H9 (cell line): ENCODE results near the gene HSPE1. TPM values are rescaled to one million over a fixed set of nuclear protein-coding genes. Genes with fewer than 3 reads are reported as not detected.

Experiments
- DNase-seq: peaks from one replicate; pipeline ENCODE4 v3.0.0-alpha.2; 2017
- H2AFZ ChIP-seq: one replicate; pipeline ENCODE4 v1.6.1; 2013; ENCODE audit warnings: mild to moderate bottlenecking, low read length, control low read depth, moderate library complexity
- H2AK5ac ChIP-seq: 2 replicates; pipeline ENCODE4 v1.6.1; 2013; ENCODE audit warnings: low read length, control low read depth, mixed read lengths; ENCODE audit not compliant: insufficient read length
- H2BK120ac ChIP-seq: one replicate; pipeline ENCODE4 v1.6.1; 2013; ENCODE audit warnings: low read depth, mild to moderate bottlenecking, low read length, control low read depth, inconsistent platforms; ENCODE audit not compliant: poor library complexity, severe bottlenecking
- H2BK12ac ChIP-seq: 2 replicates; pipeline ENCODE4 v1.6.1; 2013; ENCODE audit warnings: low read length, control low read depth, mixed read lengths, low read depth; ENCODE audit not compliant: insufficient read length
- H2BK15ac ChIP-seq: 2 replicates; pipeline ENCODE4 v1.6.1; 2013; ENCODE audit warnings: low read depth, low read length, control low read depth
- H2BK20ac ChIP-seq: one replicate; pipeline ENCODE4 v1.6.1; 2013; ENCODE audit warnings: low read depth, mild to moderate bottlenecking, low read length, control low read depth, inconsistent platforms; ENCODE audit not compliant: poor library complexity, severe bottlenecking
- H2BK5ac ChIP-seq: 2 replicates; pipeline ENCODE4 v1.6.1; 2013; ENCODE audit warnings: low read length, control low read depth, mixed read lengths; ENCODE audit not compliant: insufficient read length
- H3K14ac ChIP-seq: 2 replicates; pipeline ENCODE4 v1.6.1; 2013; ENCODE audit warnings: low read length, control low read depth; ENCODE audit not compliant: insufficient read depth
- H3K18ac ChIP-seq: 2 replicates; pipeline ENCODE4 v1.6.1; 2013; ENCODE audit warnings: low read depth, mild to moderate bottlenecking, mixed read lengths, low read length, control low read depth; ENCODE audit not compliant: insufficient read length
- H3K23ac ChIP-seq: 2 replicates; pipeline ENCODE4 v1.6.1; 2013; ENCODE audit warnings: low read length, control low read depth, mixed read lengths, low read depth; ENCODE audit not compliant: insufficient read length
- H3K23me2 ChIP-seq: 2 replicates; pipeline ENCODE4 v1.6.1; 2013; ENCODE audit warnings: low read depth, mild to moderate bottlenecking, mixed read lengths, low read length, control low read depth; ENCODE audit not compliant: insufficient read length, poor library complexity, severe bottlenecking
- H3K27ac ChIP-seq: 2 replicates; pipeline ENCODE4 v1.5.1; 2013; ENCODE audit warnings: low read length, control low read depth, mixed read lengths, low read depth; ENCODE audit not compliant: insufficient read length
- H3K27me3 ChIP-seq: 2 replicates; pipeline ENCODE4 v1.6.1; 2013; ENCODE audit warnings: low read length, control low read depth, inconsistent platforms; ENCODE audit not compliant: insufficient read depth
- H3K4ac ChIP-seq: 2 replicates; pipeline ENCODE4 v1.6.1; 2013; ENCODE audit warnings: low read depth, mild to moderate bottlenecking, control low read depth, inconsistent platforms, low read length, moderate library complexity
- H3K4me1 ChIP-seq: 2 replicates; pipeline ENCODE4 v1.6.1; 2013; ENCODE audit warnings: low read length, control low read depth, inconsistent platforms; ENCODE audit not compliant: insufficient read depth
- H3K4me2 ChIP-seq: 2 replicates; pipeline ENCODE4 v1.6.1; 2013; ENCODE audit warnings: low read length, control low read depth, mixed read lengths; ENCODE audit not compliant: insufficient read length, insufficient read depth
- H3K56ac ChIP-seq: 2 replicates; pipeline ENCODE4 v1.6.1; 2013; ENCODE audit warnings: low read depth, mild to moderate bottlenecking, mixed read lengths, low read length, control low read depth; ENCODE audit not compliant: insufficient read length
- H3K79me1 ChIP-seq: 2 replicates; pipeline ENCODE4 v1.6.1; 2013; ENCODE audit warnings: low read depth, mild to moderate bottlenecking, moderate library complexity, low read length, control low read depth, inconsistent platforms; ENCODE audit not compliant: insufficient read depth, poor library complexity, severe bottlenecking
- H3K79me2 ChIP-seq: 2 replicates; pipeline ENCODE4 v1.6.1; 2013; ENCODE audit warnings: low read length, control low read depth, inconsistent platforms; ENCODE audit not compliant: insufficient read depth
- H3K9ac ChIP-seq: 2 replicates; pipeline ENCODE4 v1.6.1; 2013; ENCODE audit warnings: low read length, control low read depth, mixed read lengths; ENCODE audit not compliant: insufficient read length; ENCODE audit errors: extremely low read depth
- H3K9me3 ChIP-seq: one replicate; pipeline ENCODE4 v1.6.1; 2013; ENCODE audit warnings: low read depth, low read length, inconsistent platforms; ENCODE audit not compliant: control insufficient read depth
- H3T11ph ChIP-seq: one replicate; pipeline ENCODE4 v1.6.1; 2013; ENCODE audit warnings: mild to moderate bottlenecking, low read length, control low read depth, inconsistent platforms
- H4K20me1 ChIP-seq: one replicate; pipeline ENCODE4 v1.6.1; 2013; ENCODE audit not compliant: control insufficient read depth, insufficient read length, insufficient read depth
- H4K5ac ChIP-seq: 2 replicates; pipeline ENCODE4 v1.6.1; 2013; ENCODE audit warnings: low read depth, mild to moderate bottlenecking, mixed read lengths, low read length, control low read depth; ENCODE audit not compliant: insufficient read length
- H4K8ac ChIP-seq: replicated peaks from 2 replicates; pipeline ENCODE4 v1.6.1; 2013; ENCODE audit warnings: low read length, control low read depth, mixed read lengths, low read depth; ENCODE audit not compliant: insufficient read length
- H4K91ac ChIP-seq: 2 replicates; pipeline ENCODE4 v1.6.1; 2013; ENCODE audit warnings: low read depth, mild to moderate bottlenecking, moderate library complexity, mixed read lengths, low read length, control low read depth; ENCODE audit not compliant: insufficient read length
- H3K27ac Mint-ChIP-seq, 3 experiments: 2 replicates in 2 of 3; 3 replicates in 1 of 3; pipeline ENCODE4 v1.8.0; 2020 to 2021; ENCODE audit warnings: mixed read lengths in 3 of 3, mild to moderate bottlenecking in 1 of 3, moderate library complexity in 1 of 3
- H3K27me3 Mint-ChIP-seq: 2 replicates; pipeline ENCODE4 v1.8.0; 2021; ENCODE audit warnings: low read depth, mild to moderate bottlenecking, moderate library complexity, mixed read lengths
- H3K36me3 Mint-ChIP-seq, 3 experiments: 2 replicates in 2 of 3; 3 replicates in 1 of 3; pipeline ENCODE4 v1.8.0; 2020 to 2021; ENCODE audit warnings: low read depth in 3 of 3, mixed read lengths in 3 of 3; ENCODE audit not compliant: insufficient read depth in 1 of 3
- H3K4me1 Mint-ChIP-seq, 2 experiments: 2 replicates each; pipeline ENCODE4 v1.8.0; 2020; ENCODE audit warnings: mixed read lengths in 2 of 2
- H3K4me3 Mint-ChIP-seq, 2 experiments: 2 replicates in 1 of 2; 3 replicates in 1 of 2; pipeline ENCODE4 v1.8.0; 2020 to 2021; ENCODE audit warnings: mild to moderate bottlenecking in 2 of 2, mixed read lengths in 2 of 2, moderate library complexity in 1 of 2
- H3K9me3 Mint-ChIP-seq, 2 experiments: 2 replicates in 1 of 2; 3 replicates in 1 of 2; pipeline ENCODE4 v1.8.0; 2020; ENCODE audit warnings: mild to moderate bottlenecking in 2 of 2, mixed read lengths in 2 of 2, moderate library complexity in 1 of 2
- WGBS: extraction: QIAGEN DNeasy Blood & Tissue Kit; methylation state at CpG from one replicate; pipeline ENCODE4 v1.1.7; 2013; ENCODE audit warnings: missing lambda C conversion rate, low lambda C conversion rate, mixed read lengths; ENCODE audit not compliant: insufficient read length; ENCODE audit errors: extremely low coverage; 5-methylcytosine and 5-hydroxymethylcytosine counted together
- total RNA-seq: library from RNA; stranded (reverse); gene quantifications from 2 replicates; pipeline ENCODE4 v1.2.1, GENCODE V29; 2021
- TF ChIP-seq, protein P1 (sequence below): fragments of 200-600 bp; sonication (generic); conservative IDR thresholded peaks from 3 replicates; pipeline ENCODE4 v1.8.0; 2021; ENCODE audit warnings: antibody characterized with exemption, mild to moderate bottlenecking

The HSPE1 gene
- total RNA-seq, 1 experiment from 2014 or later = 347 TPM

DNA sequence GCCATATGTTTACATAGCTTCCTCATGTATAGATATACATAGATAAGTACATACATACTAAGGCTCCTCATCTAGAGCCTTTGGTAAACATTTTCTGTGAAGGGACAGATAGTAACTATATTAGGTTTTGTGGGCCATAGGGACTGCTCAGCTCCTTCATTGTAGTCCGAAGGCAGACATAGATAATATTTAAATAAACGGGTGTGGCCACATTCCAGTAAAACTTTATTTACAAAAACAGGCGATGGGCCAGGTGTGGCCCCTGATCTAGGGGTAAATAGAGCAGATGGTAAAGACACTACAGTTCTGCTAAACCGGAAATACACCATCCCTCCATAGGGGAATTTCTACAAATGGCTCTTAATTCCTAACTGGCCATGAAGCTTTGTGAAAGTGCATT is 39.5 kb upstream of the HSPE1 start:
- H3K79me2 ChIP-seq = peaks cover 11% of the 10 kb centered on the region; the same call in 1 of the 2 replicates
- no peak overlapping the region for H2BK12ac ChIP-seq

More for the DNA sequence above, 39.5 kb upstream of the HSPE1 start:
- H3K79me1 ChIP-seq = peaks cover 4% of the 10 kb centered on the region
- Mint-ChIP-seq H3K9me3 (peaks cover 0 to 3% of the 10 kb centered on the region in 2 experiments; a peak in 1 of 5 replicates), H3K27ac (no peak overlapping the region), H3K27me3 (no peaks in the 10 kb centered on the region), H3K4me1 (no peaks in the 10 kb centered on the region), H3K36me3 (peaks cover 7 to 30% (median 15%) of the 10 kb centered on the region in 3 experiments; a peak in 6 of 7 replicates), H3K4me3 (no peak overlapping the region)
- no peak overlapping the region for H2BK15ac ChIP-seq
- no peak overlapping the region for H3K56ac ChIP-seq
- H3K4ac ChIP-seq = no peak overlapping the region
- H4K8ac ChIP-seq = no peak overlapping the region
- no peak for DNase-seq
- H3K23me2 ChIP-seq = no peaks in the 10 kb centered on the region
- no peak overlapping the region for H3T11ph ChIP-seq
- H4K20me1 ChIP-seq = no peaks in the 10 kb centered on the region
- no peak overlapping the region for H2BK20ac ChIP-seq
- no peak overlapping the region for H2BK120ac ChIP-seq
- H3K9ac ChIP-seq = no peak overlapping the region
- H3K27ac ChIP-seq = no peak overlapping the region
- no peak overlapping the region for H3K14ac ChIP-seq
- TF ChIP-seq, protein P1, sequence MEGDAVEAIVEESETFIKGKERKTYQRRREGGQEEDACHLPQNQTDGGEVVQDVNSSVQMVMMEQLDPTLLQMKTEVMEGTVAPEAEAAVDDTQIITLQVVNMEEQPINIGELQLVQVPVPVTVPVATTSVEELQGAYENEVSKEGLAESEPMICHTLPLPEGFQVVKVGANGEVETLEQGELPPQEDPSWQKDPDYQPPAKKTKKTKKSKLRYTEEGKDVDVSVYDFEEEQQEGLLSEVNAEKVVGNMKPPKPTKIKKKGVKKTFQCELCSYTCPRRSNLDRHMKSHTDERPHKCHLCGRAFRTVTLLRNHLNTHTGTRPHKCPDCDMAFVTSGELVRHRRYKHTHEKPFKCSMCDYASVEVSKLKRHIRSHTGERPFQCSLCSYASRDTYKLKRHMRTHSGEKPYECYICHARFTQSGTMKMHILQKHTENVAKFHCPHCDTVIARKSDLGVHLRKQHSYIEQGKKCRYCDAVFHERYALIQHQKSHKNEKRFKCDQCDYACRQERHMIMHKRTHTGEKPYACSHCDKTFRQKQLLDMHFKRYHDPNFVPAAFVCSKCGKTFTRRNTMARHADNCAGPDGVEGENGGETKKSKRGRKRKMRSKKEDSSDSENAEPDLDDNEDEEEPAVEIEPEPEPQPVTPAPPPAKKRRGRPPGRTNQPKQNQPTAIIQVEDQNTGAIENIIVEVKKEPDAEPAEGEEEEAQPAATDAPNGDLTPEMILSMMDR = no peak
- no peak overlapping the region for H2AK5ac ChIP-seq
- H3K27me3 ChIP-seq = no peaks in the 10 kb centered on the region
- H3K18ac ChIP-seq = no peak overlapping the region
- no peak overlapping the region for H2BK5ac ChIP-seq
- H3K4me1 ChIP-seq = no peaks in the 10 kb centered on the region
- no peak overlapping the region for H4K5ac ChIP-seq
- H2AFZ ChIP-seq = no peak overlapping the region
- no peak overlapping the region for H3K4me2 ChIP-seq
- no peak overlapping the region for H3K23ac ChIP-seq
- H3K9me3 ChIP-seq = no peaks in the 10 kb centered on the region
- WGBS = no CpG with 5 or more reads among the region's 4 CpGs
- H4K91ac ChIP-seq = no peak overlapping the region
